CD4-positive, alpha-beta T cell (primary cell): ENCODE data around the gene CCDC102A. TPM values are rescaled to one million over a fixed set of nuclear protein-coding genes. Genes with fewer than 3 reads are reported as not detected.

Source experiments
- ATAC-seq: fragments of 200-7000 bp; cut with Tn5 transposase; one replicate; pipeline ENCODE4 v1.10.0; 2022; ENCODE audit warnings: mild to moderate bottlenecking; ENCODE audit not compliant: poor library complexity
- CTCF ChIA-PET: fragments of 350-600 bp; sonication (Branson Sonifier 250); formaldehyde crosslinking; loops from one replicate; lab custom pipeline; 2021; ENCODE audit warnings: antibody characterized with exemption, inconsistent platforms; lab: Charles Lee
- POLR2A ChIA-PET: fragments of 350-600 bp; sonication (Branson Sonifier 250); formaldehyde crosslinking; loops from one replicate; lab custom pipeline; 2021; ENCODE audit warnings: antibody characterized with exemption, inconsistent platforms; lab: Charles Lee
- DNase-seq, 14 experiments: peaks; one replicate each; pipeline ENCODE4 v3.0.0-alpha.2; 2013 to 2020; ENCODE audit warnings: mixed read lengths in 2 of 14
- H3K27ac ChIP-seq, 2 donors: one replicate each; pipeline versions ENCODE4 v1.5.1 to v1.7.0; 2013; ENCODE audit warnings: low read length in 2 of 2, low read depth in 1 of 2, mild to moderate bottlenecking in 1 of 2
- H3K27me3 ChIP-seq, 2 experiments: 1 replicate in 1 of 2; 2 replicates in 1 of 2; pipeline versions ENCODE4 v1.6.1 to v1.7.0; 2013; ENCODE audit warnings: low read length in 2 of 2, control low read depth in 1 of 2, mild to moderate bottlenecking in 1 of 2, moderate library complexity in 1 of 2; ENCODE audit not compliant: insufficient read depth in 2 of 2, control insufficient read depth in 1 of 2
- H3K36me3 ChIP-seq: one replicate; pipeline ENCODE4 v1.6.1; 2013; ENCODE audit warnings: low read length, control low read depth; ENCODE audit not compliant: insufficient read depth
- H3K4me1 ChIP-seq: one replicate; pipeline ENCODE4 v1.6.1; 2013; ENCODE audit warnings: low read length, control low read depth; ENCODE audit not compliant: insufficient read depth
- H3K4me3 ChIP-seq: one replicate; pipeline ENCODE4 v1.5.1; 2013; ENCODE audit warnings: mild to moderate bottlenecking, low read length, moderate library complexity
- H3K9me3 ChIP-seq, 2 experiments: 1 replicate in 1 of 2; 2 replicates in 1 of 2; pipeline versions ENCODE4 v1.6.1 to v1.7.0; 2013; ENCODE audit warnings: low read length in 2 of 2, mild to moderate bottlenecking in 2 of 2, control low read depth in 1 of 2, moderate library complexity in 1 of 2; ENCODE audit not compliant: control insufficient read depth in 1 of 2, insufficient read depth in 1 of 2
- H3K27ac Mint-ChIP-seq: one replicate; pipeline ENCODE4 v1.8.0; 2020; ENCODE audit warnings: mixed read lengths
- H3K27me3 Mint-ChIP-seq: one replicate; pipeline ENCODE4 v1.8.0; 2021; ENCODE audit warnings: mixed read lengths
- H3K36me3 Mint-ChIP-seq: one replicate; pipeline ENCODE4 v1.8.0; 2021; ENCODE audit warnings: low read depth, mixed read lengths
- H3K4me1 Mint-ChIP-seq: one replicate; pipeline ENCODE4 v1.8.0; 2021; ENCODE audit warnings: low read depth, mixed read lengths
- H3K4me3 Mint-ChIP-seq: one replicate; pipeline ENCODE4 v1.8.0; 2020; ENCODE audit warnings: mild to moderate bottlenecking, mixed read lengths
- H3K9me3 Mint-ChIP-seq: one replicate; pipeline ENCODE4 v1.8.0; 2020; ENCODE audit warnings: mixed read lengths
- CTCF ChIP-seq: fragments of 200-600 bp; IDR thresholded peaks from one replicate; pipeline ENCODE4 v1.8.0; 2022; ENCODE audit warnings: antibody characterized with exemption, mild to moderate bottlenecking
- intact Hi-C, 2 experiments: fragments of 100-400 bp; cut with DNase I in 1 of 2; cut with micrococcal nuclease in 1 of 2; formaldehyde crosslinking; loops; one replicate each; pipeline versions ENCODE4 v1.15.1 to v1.9.0; 2023 to 2025; cut with DNase I, micrococcal nuclease
- total RNA-seq, 174 experiments: library from RNA in 2 of 174; stranded (reverse) in 2 of 174; gene quantifications; one replicate each; pipeline ENCODE4 v1.2.3 and lab custom pipeline; 2021 to 2026

CCDC102A gene
- total RNA-seq, 2 experiments from 2014 or later = 2.0 TPM

GRCh38 chr16:57470711-57471110 lies 65.7 kb downstream of the CCDC102A start:
- Mint-ChIP-seq H3K27me3 (no peaks in the 10 kb centered on the region), H3K9me3 (no peaks in the 10 kb centered on the region), H3K36me3 (peaks cover 67% of the 10 kb centered on the region), H3K4me3 (no peak overlapping the region), H3K4me1 (peaks cover 7% of the 10 kb centered on the region), H3K27ac (no peak overlapping the region)
- DNase-seq (no peak), ATAC-seq (no peak)
- Histone ChIP-seq H3K36me3 (peaks cover 65% of the 10 kb centered on the region), H3K4me3 (no peak overlapping the region), H3K27me3 (no peaks in the 10 kb centered on the region), H3K4me1 (peaks cover 8% of the 10 kb centered on the region), H3K27ac (no peak overlapping the region), H3K9me3 (no peaks in the 10 kb centered on the region)
- CTCF ChIA-PET = interaction anchor here (1.2 kb wide), 1 partner anchor 8 kb away, joined by 5 read pairs; the partner anchor contains the start of gene POLR2C
- no peak for TF ChIP-seq CTCF
- POLR2A ChIA-PET = no interaction called here
- intact Hi-C loops = no loop called here

GRCh38 chr16:57469917-57470470 lies 66.4 kb downstream of the CCDC102A start:
- Mint-ChIP-seq H3K27ac (no peak overlapping the region), H3K9me3 (no peaks in the 10 kb centered on the region), H3K36me3 (peaks cover 74% of the 10 kb centered on the region), H3K4me3 (no peak overlapping the region), H3K4me1 (peaks cover 13% of the 10 kb centered on the region), H3K27me3 (no peaks in the 10 kb centered on the region)
- CTCF ChIA-PET = no interaction called here
- ATAC-seq (no peak), DNase-seq (no peak)
- intact Hi-C loops = loop anchor here in 1 of 2 experiments (10.0 kb wide), 1 partner anchor 535 kb away; the partner anchor contains the start of gene HERPUD1
- no peak overlapping the region for H3K4me3 ChIP-seq
- H3K9me3 ChIP-seq = no peaks in the 10 kb centered on the region
- peaks cover 8% of the 10 kb centered on the region for H3K4me1 ChIP-seq
- no peaks in the 10 kb centered on the region for H3K27me3 ChIP-seq
- H3K36me3 ChIP-seq = peaks cover 72% of the 10 kb centered on the region
- TF ChIP-seq CTCF = no peak
- H3K27ac ChIP-seq = no peak overlapping the region
- POLR2A ChIA-PET = no interaction called here

GRCh38 chr16:57469046-57469445 lies 67.3 kb downstream of the CCDC102A start:
- Histone ChIP-seq H3K4me3 (no peak overlapping the region), H3K36me3 (peaks cover 81% of the 10 kb centered on the region), H3K27me3 (no peaks in the 10 kb centered on the region), H3K9me3 (no peaks in the 10 kb centered on the region), H3K4me1 (peaks cover 17% of the 10 kb centered on the region), H3K27ac (no peak overlapping the region)
- ATAC-seq (no peak), DNase-seq (no peak)
- TF ChIP-seq CTCF = no peak
- Mint-ChIP-seq H3K36me3 (peaks cover 82% of the 10 kb centered on the region), H3K4me3 (no peak overlapping the region), H3K27ac (no peak overlapping the region), H3K9me3 (no peaks in the 10 kb centered on the region), H3K4me1 (peaks cover 23% of the 10 kb centered on the region), H3K27me3 (no peaks in the 10 kb centered on the region)
- intact Hi-C loops = loop anchor here in 1 of 2 experiments (10.0 kb wide), 1 partner anchor 534 kb away; the partner anchor contains the start of gene HERPUD1
- ChIA-PET POLR2A (no interaction called here), CTCF (no interaction called here)
